HG02763 (cell line): ENCODE data around the gene PGS1.

Experiments used
- ATAC-seq: cut with Tn5 transposase; IDR thresholded peaks from one replicate; pipeline ENCODE4 v1.9.1; 2021; ENCODE audit warnings: mild to moderate bottlenecking, moderate library complexity; ENCODE audit not compliant: unreplicated experiment

PGS1 gene

DNA sequence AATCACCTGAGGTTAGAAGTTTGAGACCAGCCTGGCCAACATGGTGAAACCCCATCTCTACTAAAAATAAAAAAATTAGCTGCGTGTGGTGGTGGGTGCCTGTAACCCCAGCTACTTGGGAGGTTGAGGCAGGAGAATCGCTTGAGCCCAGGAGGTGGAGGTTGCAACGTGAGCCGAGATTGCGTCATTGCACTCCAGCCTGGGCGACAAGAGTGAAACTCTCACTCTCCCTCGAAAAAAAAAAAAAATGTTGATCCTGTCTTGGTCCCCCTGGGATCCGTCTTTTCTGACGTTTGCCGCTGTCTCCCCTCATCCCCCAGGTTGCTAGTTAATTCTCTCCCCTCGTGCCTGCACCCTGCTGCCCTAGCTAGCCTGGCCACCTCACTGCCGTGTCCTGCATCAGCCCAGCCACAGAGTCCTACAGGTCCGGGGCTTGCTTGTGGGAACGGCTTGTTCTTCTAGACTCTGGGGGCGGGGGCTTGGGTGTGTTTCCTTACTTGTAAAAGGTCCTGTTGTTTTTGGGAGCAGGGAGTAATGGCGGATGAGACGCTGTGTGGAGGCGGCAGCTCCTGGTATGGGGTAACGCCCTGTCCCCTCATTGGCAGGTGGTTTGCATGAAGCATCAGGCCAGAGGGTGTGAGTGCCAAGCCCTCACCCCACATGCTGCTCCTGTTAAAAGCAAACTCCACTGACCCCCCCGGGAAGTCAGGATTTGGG, 44.6 kb downstream of the PGS1 start:
- ATAC-seq = no peak

DNA sequence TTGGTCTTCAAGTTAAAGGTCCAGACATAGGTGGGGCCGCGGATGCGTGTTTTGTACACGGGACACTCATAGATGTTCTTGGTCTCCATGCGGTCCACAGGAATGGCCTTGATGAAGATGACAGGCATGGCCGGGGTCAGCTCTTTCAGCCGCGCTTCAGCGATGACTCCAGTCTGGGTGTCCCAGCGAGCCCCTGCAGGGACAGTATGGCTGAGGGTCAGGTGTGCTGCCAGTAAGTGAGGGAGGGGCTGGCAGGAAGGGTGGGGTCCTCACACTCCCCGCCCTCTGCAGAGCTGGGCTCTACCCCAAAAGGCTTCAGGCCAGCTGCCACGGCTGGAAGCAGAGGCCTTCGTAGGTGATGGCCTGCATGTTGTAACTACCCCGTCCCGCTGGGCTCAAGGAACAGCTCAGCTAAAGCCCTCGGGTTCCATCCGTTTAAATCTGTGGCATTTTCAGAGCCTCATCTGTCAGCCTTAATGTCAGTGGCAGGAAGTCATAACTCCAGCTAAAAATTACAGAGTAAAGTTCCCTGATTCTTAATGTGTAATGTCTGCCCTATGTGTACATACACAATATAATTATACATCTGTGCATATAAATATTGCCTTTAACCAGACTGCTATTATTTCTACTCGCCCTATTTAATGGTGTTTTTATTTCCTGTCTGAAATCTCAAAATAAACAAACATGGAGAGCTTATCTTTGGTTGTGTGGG, 45.7 kb downstream of the PGS1 start:
- ATAC-seq = no peak

DNA sequence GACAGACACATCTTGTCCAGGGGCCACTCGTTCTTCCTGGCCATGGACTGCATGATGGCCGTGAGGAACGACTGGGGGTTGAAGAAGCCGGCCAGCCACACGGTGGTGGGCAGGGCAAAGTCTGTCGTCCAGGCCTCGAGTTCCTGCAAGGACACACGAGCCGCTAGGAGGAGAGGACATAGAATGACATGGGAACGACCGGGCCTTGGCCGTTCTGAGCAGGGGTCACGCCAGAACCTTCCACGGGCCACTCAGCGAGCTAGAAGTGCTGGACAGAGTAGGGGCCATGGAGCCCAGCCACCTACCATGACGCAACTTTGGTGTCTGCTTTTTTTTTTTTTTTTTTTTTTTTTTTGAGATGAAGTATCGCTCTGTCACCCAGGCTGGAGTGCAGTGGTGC, 47.0 kb downstream of the PGS1 start:
- ATAC-seq = no peak

DNA sequence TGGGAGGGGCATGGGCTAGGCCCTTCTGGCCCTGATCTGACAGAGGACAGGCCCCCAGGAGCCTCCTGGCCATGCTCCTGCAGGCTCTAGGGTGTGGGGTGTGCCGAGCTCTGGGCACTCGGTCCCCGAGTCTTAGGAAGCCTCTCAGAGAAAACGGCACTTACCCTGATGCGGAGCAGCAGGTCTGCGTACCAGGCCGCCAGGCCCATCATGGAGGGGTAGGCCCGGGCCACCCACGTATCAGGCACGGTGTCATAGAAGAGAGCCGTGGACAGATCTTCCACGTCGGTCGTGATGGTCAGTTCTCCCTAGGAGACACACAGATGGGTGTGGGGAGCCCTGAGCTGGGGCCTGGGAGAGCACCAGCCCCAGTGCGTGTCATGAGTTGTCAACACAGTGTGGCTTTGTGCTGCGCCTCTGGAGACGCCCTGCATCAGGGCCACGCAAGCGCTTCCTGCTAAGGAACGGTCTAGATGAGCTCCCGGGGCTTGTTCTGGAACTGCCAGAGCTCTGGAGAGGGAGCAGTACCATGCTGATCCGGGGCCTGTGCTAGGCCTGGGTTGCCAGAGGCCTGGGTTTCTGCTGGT, 47.9 kb downstream of the PGS1 start:
- no peak for ATAC-seq

DNA sequence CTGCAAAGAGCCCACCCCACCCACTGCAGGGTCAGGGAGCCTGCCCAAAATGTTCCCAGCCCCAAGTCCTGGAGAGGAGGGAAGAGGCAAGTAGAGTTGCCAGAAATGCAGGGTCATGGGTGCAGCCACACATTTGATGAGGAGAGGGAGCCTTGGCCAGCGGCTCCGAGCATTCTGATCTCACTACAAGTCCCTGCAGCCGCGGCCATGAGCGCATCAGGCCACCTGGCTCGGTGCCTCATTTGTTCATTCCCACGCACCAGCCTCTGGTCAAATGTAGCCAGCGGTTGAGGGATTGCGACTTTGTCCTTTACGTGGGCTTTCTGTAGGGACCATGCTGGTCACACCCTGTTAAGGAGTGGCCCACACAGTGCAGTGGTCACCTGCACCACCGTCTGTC, 48.7 kb downstream of the PGS1 start:
- no peak for ATAC-seq

DNA sequence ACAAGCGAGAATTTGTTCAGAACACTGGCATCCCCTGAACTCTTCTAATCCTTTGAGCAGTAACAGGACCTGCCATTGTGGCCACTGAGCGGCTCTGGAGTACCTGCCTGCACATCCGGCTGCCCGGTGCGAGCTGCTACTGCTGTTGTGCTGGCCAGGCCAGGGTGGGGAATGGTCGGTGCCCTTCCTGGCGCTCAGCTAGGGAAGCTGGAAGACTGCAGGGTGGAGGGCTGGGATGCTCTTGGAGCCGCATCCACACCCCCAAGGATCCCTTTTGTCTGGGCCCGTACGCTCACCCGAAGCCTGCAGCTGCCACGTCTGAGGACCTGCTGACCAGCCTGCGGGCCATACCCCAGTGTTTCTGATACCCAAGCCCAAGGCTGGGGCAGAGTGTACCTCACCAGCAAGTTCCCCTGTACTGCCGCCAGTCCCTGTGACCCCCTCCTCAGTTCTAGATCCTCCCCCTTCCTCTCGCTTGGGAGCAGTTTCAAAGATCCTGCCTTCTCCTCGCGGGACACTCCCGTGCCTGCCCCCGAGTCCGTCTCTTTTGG, 49.7 kb downstream of the PGS1 start:
- no peak for ATAC-seq

DNA sequence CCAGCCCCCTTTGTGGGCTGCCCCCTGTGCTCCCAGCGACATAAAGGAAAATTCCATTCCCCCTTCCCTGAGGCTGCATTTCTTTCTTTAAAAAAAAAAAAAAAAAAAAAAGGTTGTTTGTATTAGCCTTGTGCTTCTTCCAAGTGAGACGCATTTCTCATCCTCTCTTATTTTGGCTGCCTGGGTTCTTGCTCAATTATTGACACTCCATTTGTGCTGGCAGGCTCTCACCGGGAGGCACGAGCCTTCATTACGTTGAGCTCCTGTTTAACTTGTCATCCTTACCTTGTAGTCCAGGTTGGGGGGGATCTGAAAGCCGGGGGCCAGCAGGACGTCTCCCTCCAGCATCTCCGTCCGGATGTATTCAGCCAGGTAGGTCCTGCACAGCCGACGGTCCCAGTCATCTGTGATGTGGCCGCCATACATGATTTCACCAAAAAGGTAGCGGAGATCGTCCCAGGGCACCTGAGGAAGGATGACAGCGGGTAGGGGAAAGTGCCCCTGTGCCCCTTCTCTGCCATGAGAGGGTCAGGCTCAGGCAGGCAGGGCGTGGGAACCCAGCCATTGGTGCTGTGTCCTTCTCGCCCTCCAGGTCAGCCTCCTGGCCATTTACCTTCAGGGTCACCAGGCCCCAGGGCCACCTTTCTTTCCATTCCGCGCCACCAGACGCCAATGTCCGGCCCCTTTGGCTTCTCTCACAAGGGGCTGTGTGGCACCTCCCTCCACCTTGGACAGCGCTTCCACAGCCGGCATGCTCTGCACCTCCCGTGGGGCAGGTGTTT, 50.6 kb downstream of the PGS1 start:
- no peak for ATAC-seq

DNA sequence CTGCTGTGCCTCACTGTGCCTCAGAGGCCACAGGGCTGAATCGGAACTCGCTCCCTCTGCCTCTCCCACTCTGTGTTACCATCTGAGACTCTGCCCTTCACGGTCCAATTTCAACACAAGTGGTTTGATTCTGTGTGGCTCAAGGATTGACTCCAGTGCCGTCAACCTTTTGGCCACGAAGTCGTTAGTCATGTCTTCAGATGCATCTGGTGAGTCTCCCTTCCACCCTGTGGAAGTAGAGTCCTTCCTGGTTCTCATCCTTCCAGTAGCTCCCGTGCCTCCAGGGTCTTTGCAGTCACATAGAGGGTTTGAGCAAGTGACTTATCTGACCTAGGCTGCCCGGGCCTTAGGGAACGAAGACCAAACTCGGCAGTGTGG, 51.2 kb downstream of the PGS1 start:
- ATAC-seq = no peak

DNA sequence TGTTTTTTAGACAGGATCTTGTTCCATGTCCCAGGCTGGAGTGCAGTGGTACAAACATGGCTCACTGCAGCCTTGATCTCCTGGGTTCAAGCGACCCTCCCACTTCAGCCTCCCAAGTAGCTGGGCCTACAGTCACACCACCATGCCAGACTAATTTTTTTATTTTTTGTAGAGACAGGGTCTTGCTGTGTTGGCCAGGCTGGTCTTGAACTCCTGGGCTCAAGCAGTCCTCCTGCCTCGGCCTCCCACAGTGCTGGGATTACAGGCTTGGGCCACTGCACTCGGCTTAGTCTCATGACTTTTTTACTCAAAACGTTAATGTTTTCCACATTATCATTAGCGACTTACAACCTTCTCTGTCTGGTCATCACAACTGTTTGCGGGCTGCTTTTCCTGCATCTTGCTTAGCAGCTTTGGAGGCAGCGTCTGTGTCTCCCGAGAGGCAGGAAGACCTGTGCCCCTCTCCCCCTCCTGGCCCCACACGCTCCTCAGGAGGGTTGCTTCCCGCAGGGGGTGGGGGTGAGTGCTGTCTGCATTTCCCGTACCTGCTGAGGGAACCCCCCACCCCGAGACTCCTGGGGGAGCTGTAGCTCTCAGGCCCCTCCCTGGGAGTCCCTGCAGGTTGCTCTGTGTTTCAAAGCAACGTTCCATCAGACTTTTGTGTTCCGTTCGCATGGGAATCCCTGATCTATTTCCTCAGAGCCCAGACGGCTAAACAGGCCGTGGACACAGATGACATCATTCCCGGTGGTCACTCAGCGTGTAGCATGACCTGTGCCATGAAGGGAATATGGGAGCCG, 52.6 kb downstream of the PGS1 start:
- ATAC-seq = no peak

DNA sequence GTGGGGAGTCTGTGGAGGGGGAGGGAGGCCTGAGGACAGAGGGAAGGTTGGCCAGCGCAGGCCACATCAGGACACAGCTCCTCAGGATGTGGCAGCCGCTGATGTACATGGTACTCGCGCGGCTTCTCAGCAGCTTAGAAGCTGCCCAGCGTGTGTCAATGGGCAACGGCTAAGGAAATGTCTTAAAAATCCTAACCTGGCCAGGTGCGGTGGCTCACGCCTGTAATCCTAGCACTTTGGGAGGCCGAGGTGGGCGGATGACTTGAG, 53.2 kb downstream of the PGS1 start:
- ATAC-seq = no peak

DNA sequence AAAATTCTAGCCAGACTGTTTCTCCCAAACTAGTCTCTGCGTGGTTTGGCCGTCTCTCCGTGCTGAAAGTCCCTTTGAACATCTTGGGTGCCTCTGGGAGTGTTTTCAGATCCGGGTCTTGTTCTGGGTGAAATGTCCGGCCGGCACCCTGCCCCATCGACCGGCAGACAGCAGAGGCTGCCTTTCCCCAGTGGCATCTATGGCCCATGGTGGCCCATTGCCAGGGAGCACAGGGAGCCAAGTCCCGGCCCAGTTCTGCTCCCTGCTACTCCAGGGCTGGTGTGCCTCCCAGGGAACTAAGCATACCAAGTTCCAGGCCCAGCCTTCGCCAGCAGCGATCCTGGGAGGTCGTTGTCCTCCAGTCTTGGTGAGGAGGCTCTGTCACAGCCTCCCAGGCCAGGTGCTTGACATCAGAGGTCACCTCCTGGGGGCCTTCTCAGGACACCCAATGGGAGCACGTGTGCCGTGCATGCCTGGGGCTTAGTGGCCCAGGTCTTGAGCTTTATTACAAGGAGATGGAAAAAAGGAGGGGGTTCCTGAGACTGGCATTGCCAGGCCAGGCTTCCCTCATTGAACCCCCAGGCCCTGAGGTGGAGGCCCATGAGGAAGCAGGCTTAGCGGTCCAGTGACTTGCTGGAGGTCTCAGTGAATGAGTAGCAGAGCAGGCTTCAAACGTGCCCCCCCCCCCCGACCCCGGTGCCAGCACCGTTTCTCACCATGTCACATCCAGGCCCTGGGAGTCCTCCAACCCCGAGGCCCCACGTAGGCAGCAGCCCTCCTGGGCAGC, 54.0 kb downstream of the PGS1 start:
- ATAC-seq = no peak

DNA sequence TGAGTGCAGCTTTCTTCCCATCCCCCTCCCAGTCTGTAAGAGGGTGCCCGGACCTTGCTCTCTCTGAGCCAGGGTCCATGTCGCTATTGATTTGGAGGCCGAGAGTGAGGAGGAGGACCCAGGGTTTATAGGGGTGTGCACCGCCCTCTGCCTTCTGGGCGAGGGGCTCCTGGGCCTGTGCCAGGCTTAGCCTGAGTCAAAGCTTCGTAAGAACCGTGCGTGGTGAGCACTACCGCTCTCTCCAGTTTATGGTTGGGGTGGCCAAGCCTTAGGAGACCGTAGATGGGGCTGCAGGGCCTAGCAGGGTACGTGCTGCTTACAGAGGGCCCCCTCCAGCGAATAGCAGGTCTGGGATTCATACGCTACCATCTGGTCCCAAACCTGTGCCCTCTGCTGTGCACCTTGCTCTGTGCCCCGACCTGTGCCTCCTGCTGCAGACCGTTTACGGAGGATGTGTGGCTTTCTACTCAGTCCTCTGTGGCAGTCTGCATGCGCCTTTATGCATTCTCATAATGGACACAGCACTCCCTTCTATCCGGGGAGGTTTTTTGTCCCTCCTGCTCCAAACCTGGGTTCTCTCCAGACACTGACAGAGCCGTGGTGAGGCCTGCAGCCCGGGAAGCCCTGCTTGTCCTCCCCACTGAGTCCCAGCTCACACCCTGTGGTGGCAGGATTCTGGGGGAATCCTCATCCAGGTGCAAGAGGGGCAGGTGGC, 54.7 kb downstream of the PGS1 start:
- ATAC-seq = no peak

DNA sequence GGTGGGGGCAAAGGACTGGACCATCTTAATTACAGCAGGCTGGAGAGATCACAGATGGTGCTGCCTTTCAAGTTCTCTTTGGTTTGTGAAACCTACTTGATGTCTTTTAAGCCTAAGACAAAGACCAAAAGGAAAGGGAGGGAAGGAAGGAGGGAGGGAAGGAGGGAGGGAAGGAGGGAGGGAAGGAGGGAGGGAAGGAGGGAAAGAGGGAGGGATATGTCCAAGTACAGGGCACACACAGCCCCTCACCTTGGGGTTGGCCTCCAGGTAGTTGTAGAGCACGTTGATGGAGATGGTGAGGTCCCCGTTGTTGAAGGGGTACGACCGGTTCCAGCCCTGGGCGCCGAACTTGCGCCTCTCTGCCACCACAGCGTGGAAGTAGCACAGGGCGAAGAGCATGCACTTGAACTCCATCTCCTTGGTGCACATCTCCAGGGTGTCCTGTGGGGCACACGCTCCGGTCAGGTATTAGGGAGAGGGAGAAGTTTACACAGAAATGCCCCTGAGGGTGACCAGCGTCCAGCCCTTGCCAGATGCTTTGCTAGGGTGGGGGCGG, 55.4 kb downstream of the PGS1 start:
- ATAC-seq = no peak

DNA sequence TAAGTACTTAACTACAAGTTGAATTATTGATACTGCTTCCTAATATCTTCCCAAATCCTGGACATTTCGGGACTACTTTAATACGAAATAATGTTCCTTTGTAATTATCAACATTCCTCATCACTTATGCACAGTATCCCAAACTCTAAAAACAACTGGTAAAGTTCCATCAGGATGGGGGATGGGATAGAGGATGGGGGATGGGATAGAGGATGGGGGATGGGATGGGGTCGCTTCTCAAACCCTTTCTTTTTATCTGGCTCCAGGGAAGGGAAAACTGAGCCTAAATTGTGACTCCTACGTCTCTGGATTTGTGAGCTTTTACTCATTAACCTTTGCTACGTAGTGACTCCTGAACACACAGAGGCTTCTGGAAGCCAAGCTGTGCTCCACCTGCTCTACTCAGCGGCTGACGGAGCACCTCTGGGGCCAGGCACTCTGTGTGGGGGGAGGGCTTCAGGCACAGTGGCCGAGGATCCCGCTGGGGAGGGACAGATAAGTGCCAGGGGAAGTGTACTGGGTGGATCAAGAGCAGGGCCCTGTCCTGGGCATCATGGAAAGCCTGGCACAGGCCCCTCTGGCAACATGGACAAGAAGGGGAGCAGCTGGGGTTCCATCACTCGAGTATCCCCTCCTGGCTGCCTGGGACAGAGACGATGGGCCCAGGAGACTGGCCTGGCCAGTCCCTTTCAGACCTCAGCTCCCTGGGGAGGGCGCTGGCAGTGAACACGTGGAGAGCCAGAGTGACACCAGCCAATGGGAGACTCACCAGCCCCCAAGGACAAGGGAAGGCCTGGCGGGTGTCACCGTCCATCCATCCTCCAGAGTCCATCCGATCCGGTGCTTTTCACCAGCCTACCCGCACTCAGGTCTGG, 56.2 kb downstream of the PGS1 start:
- ATAC-seq = no peak

DNA sequence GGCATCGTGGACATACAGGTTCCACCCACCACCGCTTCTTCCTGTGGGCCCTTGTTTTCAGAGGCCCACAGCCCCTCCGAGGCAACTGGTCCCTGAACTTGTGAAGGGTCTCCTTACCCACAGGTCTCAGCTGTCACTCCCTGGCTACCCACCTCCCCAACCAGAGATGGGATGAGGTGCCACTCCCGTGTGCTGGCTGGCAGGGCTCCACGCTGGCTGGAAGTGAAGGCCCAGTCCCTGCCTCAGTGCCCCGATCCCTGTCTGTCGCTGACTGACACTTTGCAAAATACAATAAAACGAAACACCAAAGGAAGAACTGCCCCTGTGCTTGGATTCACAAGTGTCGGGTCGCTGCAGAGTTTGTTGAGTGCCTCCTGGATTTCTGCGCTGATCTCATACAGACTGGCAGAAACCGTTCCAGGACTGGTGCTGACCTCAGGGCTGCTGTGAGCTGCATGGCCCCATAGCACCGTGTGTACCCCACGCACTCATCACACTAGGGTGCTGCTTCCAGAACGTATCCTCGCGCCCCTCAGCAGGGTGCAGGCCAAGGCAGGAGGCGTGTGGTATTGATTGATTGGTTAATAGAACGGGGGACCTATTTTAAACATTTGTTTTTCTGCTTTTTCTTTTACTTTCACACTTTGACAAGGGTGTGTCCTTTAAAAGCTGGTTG, 57.0 kb downstream of the PGS1 start:
- ATAC-seq = no peak

DNA sequence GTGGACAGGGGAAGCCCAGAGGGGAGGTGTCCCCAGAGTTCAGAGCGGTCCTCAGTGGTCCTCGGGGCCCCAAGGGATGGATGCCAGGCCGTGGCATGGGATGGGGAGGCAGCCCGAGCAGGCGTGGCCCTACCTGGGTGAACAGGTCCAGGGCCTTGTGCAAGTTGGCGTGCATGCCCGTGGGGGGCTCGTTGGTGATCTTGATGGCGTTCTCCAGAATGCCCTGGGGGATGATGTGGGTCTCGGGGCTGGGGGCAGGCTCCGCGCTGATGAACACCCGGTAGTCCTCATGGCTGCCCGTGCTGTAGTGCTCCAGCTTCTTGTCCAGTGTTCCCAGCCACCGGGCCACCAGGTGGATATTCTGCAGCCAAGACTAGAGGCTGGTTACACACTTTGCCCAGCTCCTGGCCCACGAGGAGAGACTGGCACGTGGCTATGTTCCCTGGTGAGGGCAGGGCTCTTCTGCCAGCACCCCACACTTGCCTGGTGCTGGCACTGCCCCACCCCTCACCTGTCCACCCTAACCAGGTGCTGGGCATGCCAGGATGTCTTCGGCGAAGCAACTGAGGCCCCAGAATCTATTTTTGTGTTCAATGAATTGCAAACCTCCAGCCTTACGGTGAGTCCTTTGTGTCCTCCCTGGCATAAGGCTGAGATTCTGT, 59.2 kb downstream of the PGS1 start:
- no peak for ATAC-seq

DNA sequence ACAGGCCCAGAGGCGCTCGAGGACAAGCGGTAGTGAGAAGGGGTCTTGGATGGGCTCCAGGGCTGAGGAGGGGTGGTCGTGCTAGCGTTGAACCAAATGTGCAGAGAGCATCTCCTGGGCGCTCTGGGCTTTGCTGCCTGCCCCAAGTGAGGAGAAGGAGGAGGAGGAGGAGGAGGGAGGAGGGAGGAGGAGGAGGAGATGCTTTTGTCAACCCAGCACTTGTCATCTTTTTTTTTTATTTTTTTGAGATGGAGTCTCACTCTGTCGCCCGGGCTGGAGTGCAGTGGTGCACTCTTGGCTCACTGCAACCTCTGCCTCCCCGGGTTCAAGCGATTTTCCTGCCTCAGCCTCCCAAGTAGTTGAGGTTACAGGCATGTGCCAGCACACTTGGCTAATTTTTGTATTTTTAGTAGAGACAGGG, 59.8 kb downstream of the PGS1 start:
- ATAC-seq = no peak
